Measurements from ENCODE around the gene MBD6. TPM values are rescaled to one million over a fixed set of nuclear protein-coding genes. Genes with fewer than 3 reads are reported as not detected.
"Not testable (repeated sequence)": the region's sequence is repeated elsewhere in the genome, so short reads cannot be mapped to it uniquely, and the experiment has no call there.

Gene MBD6
- total and polyA plus RNA-seq, 7 donors: 13.5 to 52.8 (median 16.2) TPM

- no peak for TF ChIP-seq CTCF (IDR thresholded peaks at IDR 0.05)
- no peak for TF ChIP-seq EP300 (IDR thresholded peaks at IDR 0.05)
- TF ChIP-seq POLR2AphosphoS5 (IDR thresholded peaks at IDR 0.05): no peak
- TF ChIP-seq POLR2A (IDR thresholded peaks at IDR 0.05): no peak
- H3K27me3 ChIP-seq: peaks cover 0 to 3% (median 0%) of the 10 kb centered on the region in 3 donors
- DNase-seq: no peak
Measured at GRCh38 chr12:57569858-57570257, 47.2 kb downstream of the MBD6 start.

DNA sequence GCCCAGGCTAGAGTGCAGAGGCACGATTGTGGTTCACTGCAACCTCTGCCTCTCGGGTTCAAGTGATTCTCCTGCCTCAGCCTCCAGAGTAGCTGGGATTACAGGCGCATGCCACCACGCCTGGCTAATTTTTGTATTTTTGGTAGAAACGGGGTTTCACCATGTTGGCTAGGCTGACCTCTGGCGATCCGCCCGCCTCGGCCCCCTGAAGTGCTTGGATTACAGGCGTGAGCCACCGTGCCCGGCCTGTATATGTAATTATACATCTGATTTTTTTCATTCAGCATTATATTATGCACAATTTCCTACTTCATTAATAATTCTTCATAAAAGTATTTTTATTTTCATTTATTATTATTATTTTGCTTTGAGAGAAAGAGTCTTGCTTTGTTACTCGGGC lies 47.8 kb downstream of the MBD6 start:
- H3K9me3 ChIP-seq; H3K4me3 ChIP-seq; H3K4me1 ChIP-seq; H3K27me3 ChIP-seq; H3K36me3 ChIP-seq; H3K27ac ChIP-seq; DNase-seq; intact Hi-C loops (cut with DNase I): not testable (repeated sequence)
- 89 to 91% methylated on average over 13 of the region's 13 CpGs for WGBS, 2 donors

More at GRCh38 chr12:57569858-57570257, 47.2 kb downstream of the MBD6 start:
- H3K9me3 ChIP-seq: no peaks in the 10 kb centered on the region
- H3K36me3 ChIP-seq: no peaks in the 10 kb centered on the region
- H3K27ac ChIP-seq: no peak overlapping the region
- no peaks in the 10 kb centered on the region for H3K4me1 ChIP-seq
- WGBS, 2 donors: 87 to 91% methylated on average over 18 of the region's 18 CpGs
- no peak overlapping the region for H3K4me3 ChIP-seq
- intact Hi-C loops (cut with DNase I): no loop called here

DNA sequence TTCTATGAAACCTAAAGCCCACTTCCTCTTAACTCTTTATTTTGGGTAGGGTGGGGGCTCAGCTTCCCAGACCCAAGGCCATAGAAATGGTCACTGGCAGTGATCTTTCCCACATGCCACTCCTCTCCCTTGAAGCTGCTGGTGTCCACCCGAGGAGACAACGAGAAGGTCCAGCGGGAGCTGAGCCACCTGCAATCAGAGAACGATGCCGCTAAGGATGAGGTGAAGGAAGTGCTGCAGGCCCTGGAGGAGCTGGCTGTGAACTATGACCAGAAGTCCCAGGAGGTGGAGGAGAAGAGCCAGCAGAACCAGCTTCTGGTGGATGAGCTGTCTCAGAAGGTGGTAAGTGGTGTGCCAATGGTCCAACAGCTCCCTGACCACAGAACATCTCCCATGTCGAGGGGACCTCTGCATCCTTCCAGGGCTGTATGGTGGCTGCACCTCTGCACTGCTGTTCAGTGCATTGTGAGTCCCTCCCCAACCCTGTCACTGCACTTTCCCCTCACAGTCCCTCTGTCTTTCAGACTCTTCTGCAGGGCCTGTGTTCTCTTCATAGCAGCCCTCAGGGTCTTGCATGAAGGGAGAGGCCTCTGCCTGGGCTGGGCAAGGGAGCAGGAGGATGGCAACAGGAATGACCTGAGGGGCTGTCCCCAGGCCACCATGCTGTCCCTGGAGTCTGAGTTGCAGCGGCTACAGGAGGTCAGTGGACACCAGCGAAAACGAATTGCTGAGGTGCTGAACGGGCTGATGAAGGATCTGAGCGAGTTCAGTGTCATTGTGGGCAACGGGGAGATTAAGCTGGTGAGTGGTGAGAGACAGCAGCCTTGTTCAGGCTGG lies 49.5 kb downstream of the MBD6 start:
- H3K36me3 ChIP-seq: no peaks in the 10 kb centered on the region
- intact Hi-C loops (cut with DNase I): no loop called here
- no peaks in the 10 kb centered on the region for H3K9me3 ChIP-seq
- DNase-seq: no peak
- H3K4me1 ChIP-seq: no peaks in the 10 kb centered on the region
- H3K27me3 ChIP-seq: peaks cover 0 to 3% (median 0%) of the 10 kb centered on the region in 3 donors
- no peak overlapping the region for H3K27ac ChIP-seq
- WGBS, 2 donors: 88 to 90% methylated on average over 12 of the region's 12 CpGs
- no peak overlapping the region for H3K4me3 ChIP-seq
- no peak for TF ChIP-seq EP300 (IDR thresholded peaks at IDR 0.05)
- no peak for TF ChIP-seq POLR2AphosphoS5 (IDR thresholded peaks at IDR 0.05)
- TF ChIP-seq POLR2A (IDR thresholded peaks at IDR 0.05): no peak
- no peak for TF ChIP-seq CTCF (IDR thresholded peaks at IDR 0.05)

- 86% methylated on average over 10 of the region's 10 CpGs for WGBS, 2 donors
- Histone ChIP-seq H3K36me3 (no peaks in the 10 kb centered on the region), H3K4me1 (no peaks in the 10 kb centered on the region), H3K27me3 (no peaks in the 10 kb centered on the region), H3K4me3 (no peak overlapping the region), H3K9me3 (no peaks in the 10 kb centered on the region), H3K27ac (no peak overlapping the region)
- no peak for DNase-seq
- intact Hi-C loops (cut with DNase I): no loop called here
- TF ChIP-seq POLR2AphosphoS5 (IDR thresholded peaks at IDR 0.05) (no peak), POLR2A (IDR thresholded peaks at IDR 0.05) (no peak)
Measured at GRCh38 chr12:57574795-57575194, 52.2 kb downstream of the MBD6 start.

DNA sequence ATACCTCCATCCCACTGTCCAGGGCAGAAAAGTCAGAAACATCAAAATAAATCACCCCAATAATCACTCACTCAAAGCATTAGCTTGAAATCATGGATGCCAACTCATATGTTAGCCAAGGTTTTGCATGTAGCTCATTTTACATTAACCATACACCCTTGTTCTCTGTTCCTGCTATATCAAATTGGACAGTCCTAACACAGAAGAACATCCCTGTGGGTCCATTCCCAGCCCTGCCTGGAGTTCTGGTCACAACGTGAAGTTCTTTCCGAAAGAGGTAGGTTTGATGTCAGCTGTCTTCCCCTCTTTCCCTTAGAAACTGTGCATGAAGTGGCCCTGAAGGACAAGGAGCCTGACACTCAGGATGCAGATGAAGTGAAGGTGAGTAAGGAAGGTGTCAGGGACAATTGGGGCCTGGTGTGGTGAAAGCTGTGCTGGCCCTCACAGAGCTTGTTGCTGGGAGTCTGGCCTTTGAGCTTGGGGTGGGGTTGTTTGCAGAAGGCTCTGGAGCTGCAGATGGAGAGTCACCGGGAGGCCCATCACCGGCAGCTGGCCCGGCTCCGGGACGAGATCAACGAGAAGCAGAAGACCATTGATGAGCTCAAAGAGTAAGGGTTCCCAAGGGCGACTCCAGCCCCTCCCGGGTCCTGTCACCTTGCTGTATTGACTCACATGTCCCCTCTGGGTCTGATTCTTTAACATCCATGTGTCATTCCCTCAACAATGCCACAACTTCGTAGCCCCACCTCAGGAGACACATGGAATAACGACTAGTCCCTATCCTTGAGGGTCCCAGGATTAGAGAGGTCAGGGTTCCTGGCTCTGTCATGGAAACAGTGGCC lies 53.4 kb downstream of the MBD6 start:
- no peak for TF ChIP-seq CTCF (IDR thresholded peaks at IDR 0.05)
- no peak for TF ChIP-seq POLR2AphosphoS5 (IDR thresholded peaks at IDR 0.05)
- TF ChIP-seq EP300 (IDR thresholded peaks at IDR 0.05): no peak
- DNase-seq: no peak
- intact Hi-C loops (cut with DNase I): no loop called here
- Histone ChIP-seq H3K27ac (no peak overlapping the region), H3K9me3 (no peaks in the 10 kb centered on the region), H3K4me1 (no peaks in the 10 kb centered on the region), H3K27me3 (no peaks in the 10 kb centered on the region), H3K36me3 (no peaks in the 10 kb centered on the region), H3K4me3 (no peak overlapping the region)
- 48 to 76% methylated on average over 12 of the region's 12 CpGs for WGBS, 2 donors
